ENCODE results near the gene FBXO44. TPM values are rescaled to one million over a fixed set of nuclear protein-coding genes. Genes with fewer than 3 reads are reported as not detected.

The FBXO44 gene
- total RNA-seq, 4 donors from 2014 or later = 5.0 to 20.4 (median 7.0) TPM

DNA sequence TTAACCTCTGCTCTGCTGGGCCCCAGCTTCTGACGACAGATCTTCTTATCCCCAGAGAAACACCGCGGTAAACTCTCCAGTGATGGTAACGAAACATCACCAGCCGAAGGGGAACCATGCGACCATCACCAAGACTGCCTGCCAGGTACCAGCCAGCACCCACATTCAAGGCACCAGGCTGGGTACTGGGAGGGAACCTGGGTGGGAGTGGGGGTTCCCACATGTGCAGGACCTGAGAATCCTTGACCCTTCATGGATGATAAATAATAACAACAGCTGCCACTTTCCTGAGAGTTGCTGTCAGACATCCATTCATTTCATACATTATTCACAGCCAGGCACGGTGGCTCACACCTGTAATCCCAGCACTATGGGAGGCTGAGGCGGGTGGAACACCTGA, 57.6 kb downstream of the FBXO44 start:
- H3K4me1 ChIP-seq = peaks cover 0 to 7% (median 0%) of the 10 kb centered on the region in 3 donors
- H3K27me3 ChIP-seq = peaks cover 0 to 43% (median 0%) of the 10 kb centered on the region in 4 donors
- H3K36me3 ChIP-seq = no peaks in the 10 kb centered on the region
- no peaks in the 10 kb centered on the region for H3K9me3 ChIP-seq
- H3K27ac ChIP-seq = no peak overlapping the region
- no peak for DNase-seq
- 60 to 84% methylated on average over 2 to 7 of the region's 8 CpGs for WGBS, 2 donors
- H3K4me3 ChIP-seq = no peak overlapping the region
- TF ChIP-seq, protein P1, sequence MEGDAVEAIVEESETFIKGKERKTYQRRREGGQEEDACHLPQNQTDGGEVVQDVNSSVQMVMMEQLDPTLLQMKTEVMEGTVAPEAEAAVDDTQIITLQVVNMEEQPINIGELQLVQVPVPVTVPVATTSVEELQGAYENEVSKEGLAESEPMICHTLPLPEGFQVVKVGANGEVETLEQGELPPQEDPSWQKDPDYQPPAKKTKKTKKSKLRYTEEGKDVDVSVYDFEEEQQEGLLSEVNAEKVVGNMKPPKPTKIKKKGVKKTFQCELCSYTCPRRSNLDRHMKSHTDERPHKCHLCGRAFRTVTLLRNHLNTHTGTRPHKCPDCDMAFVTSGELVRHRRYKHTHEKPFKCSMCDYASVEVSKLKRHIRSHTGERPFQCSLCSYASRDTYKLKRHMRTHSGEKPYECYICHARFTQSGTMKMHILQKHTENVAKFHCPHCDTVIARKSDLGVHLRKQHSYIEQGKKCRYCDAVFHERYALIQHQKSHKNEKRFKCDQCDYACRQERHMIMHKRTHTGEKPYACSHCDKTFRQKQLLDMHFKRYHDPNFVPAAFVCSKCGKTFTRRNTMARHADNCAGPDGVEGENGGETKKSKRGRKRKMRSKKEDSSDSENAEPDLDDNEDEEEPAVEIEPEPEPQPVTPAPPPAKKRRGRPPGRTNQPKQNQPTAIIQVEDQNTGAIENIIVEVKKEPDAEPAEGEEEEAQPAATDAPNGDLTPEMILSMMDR (IDR thresholded peaks at IDR 0.05) = no peak
- TF ChIP-seq POLR2A (IDR thresholded peaks at IDR 0.05) = no peak
- intact Hi-C loops (cut with DNase I) = no loop called here

Other genes with a start within 250 kb of the FBXO44 start
- gene DISP3, start 175.7 kb upstream of the FBXO44 start, total RNA-seq = under 1 TPM in 1 of 4 donors, not detected in 3; 0.67 TPM
- gene FBXO2, start 448 bp upstream of the FBXO44 start, total RNA-seq = 10 to 100 TPM in 1 of 4 donors, 1 to 10 TPM in 3; 2.6 to 13.6 (median 8.0) TPM
- gene FBXO6, start 9.3 kb downstream of the FBXO44 start, total RNA-seq = 10 to 100 TPM; 11.6 to 20.2 (median 12.2) TPM
- gene MAD2L2, start 26.3 kb downstream of the FBXO44 start, total RNA-seq = 10 to 100 TPM; 12.1 to 22.8 (median 18.9) TPM
- not detected for gene DRAXIN, start 36.8 kb downstream of the FBXO44 start, total RNA-seq
- 10 to 100 TPM; 34.5 to 89.5 (median 50.7) TPM for gene AGTRAP, start 81.3 kb downstream of the FBXO44 start, total RNA-seq
- gene C1orf167, start 107.3 kb downstream of the FBXO44 start, total RNA-seq = 1 to 10 TPM in 1 of 4 donors, under 1 TPM in 2, not detected in 1; 0.31 to 2.6 (median 0.76) TPM
- gene MTHFR, start 151.1 kb downstream of the FBXO44 start, total RNA-seq = 10 to 100 TPM; 15.6 to 30.1 (median 25.4) TPM
- gene CLCN6, start 151.3 kb downstream of the FBXO44 start, total RNA-seq = 10 to 100 TPM in 2 of 4 donors, 1 to 10 TPM in 2; 4.2 to 13.5 (median 9.9) TPM
- not detected for gene NPPA, start 192.9 kb downstream of the FBXO44 start, total RNA-seq
- not detected for gene NPPB, start 204.1 kb downstream of the FBXO44 start, total RNA-seq